Endothelial cell (in vitro differentiated cells): Measurements from ENCODE around the gene HDGF. TPM values are rescaled to one million over a fixed set of nuclear protein-coding genes. Genes with fewer than 3 reads are reported as not detected.

Source experiments
- DNase-seq: peaks from one replicate; pipeline ENCODE4 v3.0.0; 2021; ENCODE audit warnings: low spot score
- H3K27ac Mint-ChIP-seq: one replicate; pipeline ENCODE4 v1.8.0; 2021; ENCODE audit warnings: mixed read lengths, inconsistent platforms; ENCODE audit not compliant: unreplicated experiment
- H3K27me3 Mint-ChIP-seq: one replicate; pipeline ENCODE4 v1.8.0; 2021; ENCODE audit warnings: mild to moderate bottlenecking, moderate library complexity, mixed read lengths, inconsistent platforms; ENCODE audit not compliant: unreplicated experiment
- H3K36me3 Mint-ChIP-seq: one replicate; pipeline ENCODE4 v1.8.0; 2021; ENCODE audit warnings: mild to moderate bottlenecking, low read depth, mixed read lengths, inconsistent platforms; ENCODE audit not compliant: unreplicated experiment
- H3K4me1 Mint-ChIP-seq: one replicate; pipeline ENCODE4 v1.8.0; 2021; ENCODE audit warnings: mild to moderate bottlenecking, mixed read lengths, inconsistent platforms; ENCODE audit not compliant: unreplicated experiment
- H3K4me3 Mint-ChIP-seq: one replicate; pipeline ENCODE4 v1.8.0; 2021; ENCODE audit warnings: mild to moderate bottlenecking, mixed read lengths, inconsistent platforms; ENCODE audit not compliant: unreplicated experiment
- H3K9me3 Mint-ChIP-seq: one replicate; pipeline ENCODE4 v1.8.0; 2021; ENCODE audit warnings: mixed read lengths, inconsistent platforms; ENCODE audit not compliant: unreplicated experiment
- total RNA-seq: library from RNA; stranded (reverse); fragmentation: NEBNext Ultra II Directional; extraction: Animal tissue kit (Norgen Biotek cat#: 25700); gene quantifications from one replicate; pipeline ENCODE4 v1.2.1, GENCODE V29; 2021; ENCODE audit not compliant: unreplicated experiment
- TF ChIP-seq, protein P1 (sequence below): fragments of 200-600 bp; sonication (generic); IDR thresholded peaks from one replicate; pipeline ENCODE4 v1.5.0; 2021; ENCODE audit warnings: antibody characterized with exemption; ENCODE audit not compliant: unreplicated experiment

HDGF gene
- total RNA-seq, 1 donor from 2014 or later, result 175 TPM

DNA sequence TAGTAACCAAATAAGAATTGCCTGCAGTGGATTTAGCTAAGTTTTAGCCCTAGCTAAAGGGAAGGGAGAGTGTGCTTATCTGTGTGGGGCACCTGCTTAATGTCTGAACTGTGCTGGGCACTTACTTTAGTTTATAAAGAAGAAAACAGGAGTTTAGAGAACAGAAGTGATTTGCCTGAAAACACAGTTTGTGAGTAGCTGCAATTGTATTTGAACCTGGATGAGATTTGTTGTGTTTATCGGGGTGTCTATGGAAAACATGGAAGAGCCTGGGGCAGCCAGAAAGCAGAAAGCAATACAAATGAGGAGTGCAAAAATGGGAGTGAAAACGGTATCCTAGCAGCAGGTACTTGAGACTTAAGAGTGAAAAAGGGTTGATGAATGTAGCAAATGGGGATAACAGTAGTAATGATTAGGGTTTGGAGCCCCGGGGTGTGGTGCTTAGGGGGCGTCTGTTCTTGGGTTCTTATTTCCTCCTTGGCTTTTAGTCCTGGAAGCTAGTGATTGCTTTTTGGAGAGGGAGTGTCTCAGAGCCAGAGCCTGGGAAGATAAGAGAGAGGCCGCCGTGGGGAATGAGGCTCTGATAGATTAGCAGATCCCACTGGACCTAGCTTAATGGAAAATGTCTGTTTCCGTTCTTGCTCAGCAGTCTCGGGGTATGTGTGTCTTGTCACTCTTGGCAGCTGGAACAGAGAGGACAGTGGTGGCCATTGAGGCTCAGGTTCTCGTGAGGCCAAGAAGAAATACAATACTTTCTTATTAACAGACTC, 21.4 kb upstream of the HDGF start:
- peak overlapping the region; percentile 14 for H3K27ac Mint-ChIP-seq
- H3K27me3 Mint-ChIP-seq, result peaks cover 1% of the 10 kb centered on the region
- DNase-seq, result no peak
- H3K36me3 Mint-ChIP-seq, result peaks cover 11% of the 10 kb centered on the region
- peaks cover 37% of the 10 kb centered on the region for H3K4me1 Mint-ChIP-seq
- H3K9me3 Mint-ChIP-seq, result no peaks in the 10 kb centered on the region
- TF ChIP-seq, protein P1, sequence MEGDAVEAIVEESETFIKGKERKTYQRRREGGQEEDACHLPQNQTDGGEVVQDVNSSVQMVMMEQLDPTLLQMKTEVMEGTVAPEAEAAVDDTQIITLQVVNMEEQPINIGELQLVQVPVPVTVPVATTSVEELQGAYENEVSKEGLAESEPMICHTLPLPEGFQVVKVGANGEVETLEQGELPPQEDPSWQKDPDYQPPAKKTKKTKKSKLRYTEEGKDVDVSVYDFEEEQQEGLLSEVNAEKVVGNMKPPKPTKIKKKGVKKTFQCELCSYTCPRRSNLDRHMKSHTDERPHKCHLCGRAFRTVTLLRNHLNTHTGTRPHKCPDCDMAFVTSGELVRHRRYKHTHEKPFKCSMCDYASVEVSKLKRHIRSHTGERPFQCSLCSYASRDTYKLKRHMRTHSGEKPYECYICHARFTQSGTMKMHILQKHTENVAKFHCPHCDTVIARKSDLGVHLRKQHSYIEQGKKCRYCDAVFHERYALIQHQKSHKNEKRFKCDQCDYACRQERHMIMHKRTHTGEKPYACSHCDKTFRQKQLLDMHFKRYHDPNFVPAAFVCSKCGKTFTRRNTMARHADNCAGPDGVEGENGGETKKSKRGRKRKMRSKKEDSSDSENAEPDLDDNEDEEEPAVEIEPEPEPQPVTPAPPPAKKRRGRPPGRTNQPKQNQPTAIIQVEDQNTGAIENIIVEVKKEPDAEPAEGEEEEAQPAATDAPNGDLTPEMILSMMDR, result no peak
- H3K4me3 Mint-ChIP-seq, result no peak overlapping the region

DNA sequence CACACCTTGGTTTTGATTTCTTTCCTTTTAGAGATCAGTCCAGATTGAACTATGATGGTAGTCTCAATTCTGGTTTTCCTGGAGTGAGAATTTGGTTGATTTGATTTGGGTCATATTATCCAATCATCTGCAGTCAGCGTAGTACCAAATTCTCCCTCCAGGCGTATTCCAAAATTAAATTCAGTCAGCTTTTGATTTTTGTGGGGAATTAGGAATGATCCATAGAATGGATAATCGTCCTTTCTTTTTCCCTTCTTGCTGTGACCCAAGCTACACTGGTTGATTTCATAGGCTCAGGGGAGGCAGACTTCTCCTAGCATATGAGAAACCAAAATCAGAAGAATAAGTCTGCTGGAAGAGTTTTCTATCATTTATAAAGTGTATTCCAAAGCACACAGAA, 20.7 kb upstream of the HDGF start:
- Mint-ChIP-seq H3K4me3 (no peak overlapping the region), H3K27ac (no peak overlapping the region), H3K27me3 (peaks cover 1% of the 10 kb centered on the region), H3K9me3 (no peaks in the 10 kb centered on the region), H3K36me3 (peaks cover 7% of the 10 kb centered on the region), H3K4me1 (peaks cover 32% of the 10 kb centered on the region)
- TF ChIP-seq, protein P1, result peak; percentile 14
- DNase-seq, result no peak

GRCh38 chr1:156768610-156769295, 17.3 kb upstream of the HDGF start:
- no peaks in the 10 kb centered on the region for H3K9me3 Mint-ChIP-seq
- H3K27ac Mint-ChIP-seq, result peak overlapping the region; percentile 70
- H3K27me3 Mint-ChIP-seq, result peaks cover 6% of the 10 kb centered on the region
- peaks cover 7% of the 10 kb centered on the region for H3K36me3 Mint-ChIP-seq
- peaks cover 31% of the 10 kb centered on the region for H3K4me1 Mint-ChIP-seq
- H3K4me3 Mint-ChIP-seq, result no peak overlapping the region
- no peak for DNase-seq
- TF ChIP-seq, protein P1, result no peak

DNA sequence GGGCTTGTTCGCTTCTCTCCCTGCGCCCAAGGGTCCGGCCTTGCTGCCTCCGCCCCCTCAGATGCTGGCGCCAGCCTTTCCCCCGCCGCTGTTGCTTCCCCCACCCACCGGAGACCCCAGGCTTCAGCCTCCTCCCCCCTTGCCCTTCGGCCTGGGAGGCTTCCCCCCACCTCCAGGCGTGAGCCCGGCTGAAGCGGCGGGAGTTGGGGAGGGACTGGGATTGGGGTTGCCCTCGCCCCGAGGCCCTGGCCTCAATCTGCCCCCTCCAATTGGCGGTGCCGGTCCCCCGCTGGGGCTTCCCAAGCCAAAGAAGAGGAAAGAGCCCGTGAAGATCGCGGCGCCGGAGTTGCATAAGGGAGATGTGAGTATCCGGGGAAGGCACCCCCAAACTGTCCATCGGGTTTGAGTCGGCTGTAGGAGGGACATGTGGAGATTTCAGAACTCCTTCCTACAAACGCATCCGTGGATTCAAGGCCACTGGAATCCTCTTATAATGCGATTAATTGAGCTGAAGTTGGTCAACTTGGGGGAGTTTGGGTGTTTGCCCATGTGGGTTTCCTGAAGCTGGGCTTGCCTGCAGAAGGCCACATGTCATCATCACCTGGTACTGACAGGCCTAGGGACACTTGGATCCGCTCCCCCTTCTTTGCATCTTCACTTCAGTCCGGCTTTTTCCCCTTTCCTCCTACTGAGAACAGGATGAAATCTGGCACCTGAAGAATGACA, 16.6 kb upstream of the HDGF start:
- H3K27me3 Mint-ChIP-seq, result peaks cover 6% of the 10 kb centered on the region
- H3K27ac Mint-ChIP-seq, result peak overlapping the region; percentile 70
- H3K9me3 Mint-ChIP-seq, result no peaks in the 10 kb centered on the region
- H3K4me3 Mint-ChIP-seq, result no peak overlapping the region
- TF ChIP-seq, protein P1, result no peak
- H3K4me1 Mint-ChIP-seq, result peaks cover 29% of the 10 kb centered on the region
- peak; percentile 38 for DNase-seq
- peaks cover 7% of the 10 kb centered on the region for H3K36me3 Mint-ChIP-seq
